ENCODE data around the gene LRBA. TPM values are rescaled to one million over a fixed set of nuclear protein-coding genes. Genes with fewer than 3 reads are reported as not detected.

Gene LRBA
- polyA plus RNA-seq, 1 experiment, result 23.4 TPM

- ChIA-PET POLR2A (no interaction called here), CTCF (interaction anchor here (0.6 to 2.5 kb wide), 3 partner anchors 15 to 574 kb away, joined by 3 to 8 read pairs (median 3); no protein-coding TSS in a partner anchor)
- no peak overlapping the region for H3K27ac ChIP-seq (ENCODE audit: low read depth, low read length)
- no peak overlapping the region for H3K4me3 ChIP-seq (ENCODE audit: low read depth, low read length)
- H3K27me3 ChIP-seq (ENCODE audit: control insufficient read depth, insufficient read depth, low read length), result no peaks in the 10 kb centered on the region
- TF ChIP-seq CTCF (IDR thresholded peaks at IDR 0.05; ENCODE audit: low read depth, low read length), result no peak
- no peak for DNase-seq (ENCODE audit: low read depth, low spot score)
- H3K9me3 ChIP-seq (ENCODE audit: control insufficient read depth, insufficient read depth, low read length), result no peaks in the 10 kb centered on the region
Measured at GRCh38 chr4:150316332-150317205, 698.5 kb downstream of the LRBA start.

- TF ChIP-seq CTCF (IDR thresholded peaks at IDR 0.05; ENCODE audit: low read depth, low read length), result no peak
- Histone ChIP-seq H3K27me3 (ENCODE audit: control insufficient read depth, insufficient read depth, low read length) (no peaks in the 10 kb centered on the region), H3K9me3 (ENCODE audit: control insufficient read depth, insufficient read depth, low read length) (no peaks in the 10 kb centered on the region), H3K27ac (ENCODE audit: low read depth, low read length) (no peak overlapping the region), H3K4me3 (ENCODE audit: low read depth, low read length) (no peak overlapping the region)
- CTCF ChIA-PET, result interaction anchor here (0.7 to 2.5 kb wide), 3 partner anchors 14 to 553 kb away, joined by 3 to 8 read pairs (median 3); no protein-coding TSS in a partner anchor
- DNase-seq (ENCODE audit: low read depth, low spot score), result no peak
- POLR2A ChIA-PET, result no interaction called here
Measured at GRCh38 chr4:150315691-150316090, 699.4 kb downstream of the LRBA start.

- POLR2A ChIA-PET, result no interaction called here
- no peak for TF ChIP-seq CTCF (IDR thresholded peaks at IDR 0.05; ENCODE audit: low read depth, low read length)
- CTCF ChIA-PET, result interaction anchor here (1.0 to 2.5 kb wide), 2 partner anchors 552 to 554 kb away, joined by 3 to 8 read pairs; no protein-coding TSS in a partner anchor
- H3K27ac ChIP-seq (ENCODE audit: low read depth, low read length), result no peak overlapping the region
- no peak for DNase-seq (ENCODE audit: low read depth, low spot score)
- H3K9me3 ChIP-seq (ENCODE audit: control insufficient read depth, insufficient read depth, low read length), result no peaks in the 10 kb centered on the region
- H3K4me3 ChIP-seq (ENCODE audit: low read depth, low read length), result no peak overlapping the region
- H3K27me3 ChIP-seq (ENCODE audit: control insufficient read depth, insufficient read depth, low read length), result no peaks in the 10 kb centered on the region
Measured at GRCh38 chr4:150315175-150315574, 699.9 kb downstream of the LRBA start.

- Histone ChIP-seq H3K4me3 (ENCODE audit: low read depth, low read length) (no peak overlapping the region), H3K27ac (ENCODE audit: low read depth, low read length) (no peak overlapping the region), H3K27me3 (ENCODE audit: control insufficient read depth, insufficient read depth, low read length) (no peaks in the 10 kb centered on the region), H3K9me3 (ENCODE audit: control insufficient read depth, insufficient read depth, low read length) (no peaks in the 10 kb centered on the region)
- POLR2A ChIA-PET, result no interaction called here
- no peak for TF ChIP-seq CTCF (IDR thresholded peaks at IDR 0.05; ENCODE audit: low read depth, low read length)
- CTCF ChIA-PET, result no interaction called here
- no peak for DNase-seq (ENCODE audit: low read depth, low spot score)
Measured at GRCh38 chr4:150314031-150314430, 701.1 kb downstream of the LRBA start.

Data from AG04450 (cell line).